ENCODE results near the gene SOCS7.

SOCS7 gene

GRCh38 chr17:38354466-38354865 is 2.8 kb downstream of the SOCS7 start:
- no peak for FAIRE-seq
- TF ChIP-seq CTCF (IDR thresholded peaks at IDR 0.05; ENCODE audit: insufficient read depth, missing control alignments), result no peak
- no peak for DNase-seq (ENCODE audit: insufficient read length, low spot score)

- no peak for TF ChIP-seq CTCF (IDR thresholded peaks at IDR 0.05; ENCODE audit: insufficient read depth, missing control alignments)
Measured at GRCh38 chr17:38355251-38355650, 3.6 kb downstream of the SOCS7 start.

GRCh38 chr17:38357486-38358123 is 6.0 kb downstream of the SOCS7 start:
- no peak for DNase-seq (ENCODE audit: insufficient read length, low spot score)
- TF ChIP-seq CTCF (IDR thresholded peaks at IDR 0.05; ENCODE audit: insufficient read depth, missing control alignments), result no peak
- no peak for FAIRE-seq

More at GRCh38 chr17:38355251-38355650, 3.6 kb downstream of the SOCS7 start:
- no peak for FAIRE-seq
- no peak for DNase-seq (ENCODE audit: insufficient read length, low spot score)

GRCh38 chr17:38358586-38359513 is 7.2 kb downstream of the SOCS7 start:
- no peak for DNase-seq (ENCODE audit: insufficient read length, low spot score)
- no peak for TF ChIP-seq CTCF (IDR thresholded peaks at IDR 0.05; ENCODE audit: insufficient read depth, missing control alignments)
- no peak for FAIRE-seq

- no peak for FAIRE-seq
- no peak for TF ChIP-seq CTCF (IDR thresholded peaks at IDR 0.05; ENCODE audit: insufficient read depth, missing control alignments)
- no peak for DNase-seq (ENCODE audit: insufficient read length, low spot score)
Measured at GRCh38 chr17:38361694-38362465, 10.2 kb downstream of the SOCS7 start.

GRCh38 chr17:38363016-38363415 is 11.4 kb downstream of the SOCS7 start:
- FAIRE-seq (no peak), DNase-seq (ENCODE audit: insufficient read length, low spot score) (no peak)
- TF ChIP-seq CTCF (IDR thresholded peaks at IDR 0.05; ENCODE audit: insufficient read depth, missing control alignments), result no peak

All from D721Med (cell line).